ENCODE data around the gene CARD10.
A peak's percentile ranks its signal among the peaks of the same experiment; 100 is the strongest.

CARD10 gene, protein sequence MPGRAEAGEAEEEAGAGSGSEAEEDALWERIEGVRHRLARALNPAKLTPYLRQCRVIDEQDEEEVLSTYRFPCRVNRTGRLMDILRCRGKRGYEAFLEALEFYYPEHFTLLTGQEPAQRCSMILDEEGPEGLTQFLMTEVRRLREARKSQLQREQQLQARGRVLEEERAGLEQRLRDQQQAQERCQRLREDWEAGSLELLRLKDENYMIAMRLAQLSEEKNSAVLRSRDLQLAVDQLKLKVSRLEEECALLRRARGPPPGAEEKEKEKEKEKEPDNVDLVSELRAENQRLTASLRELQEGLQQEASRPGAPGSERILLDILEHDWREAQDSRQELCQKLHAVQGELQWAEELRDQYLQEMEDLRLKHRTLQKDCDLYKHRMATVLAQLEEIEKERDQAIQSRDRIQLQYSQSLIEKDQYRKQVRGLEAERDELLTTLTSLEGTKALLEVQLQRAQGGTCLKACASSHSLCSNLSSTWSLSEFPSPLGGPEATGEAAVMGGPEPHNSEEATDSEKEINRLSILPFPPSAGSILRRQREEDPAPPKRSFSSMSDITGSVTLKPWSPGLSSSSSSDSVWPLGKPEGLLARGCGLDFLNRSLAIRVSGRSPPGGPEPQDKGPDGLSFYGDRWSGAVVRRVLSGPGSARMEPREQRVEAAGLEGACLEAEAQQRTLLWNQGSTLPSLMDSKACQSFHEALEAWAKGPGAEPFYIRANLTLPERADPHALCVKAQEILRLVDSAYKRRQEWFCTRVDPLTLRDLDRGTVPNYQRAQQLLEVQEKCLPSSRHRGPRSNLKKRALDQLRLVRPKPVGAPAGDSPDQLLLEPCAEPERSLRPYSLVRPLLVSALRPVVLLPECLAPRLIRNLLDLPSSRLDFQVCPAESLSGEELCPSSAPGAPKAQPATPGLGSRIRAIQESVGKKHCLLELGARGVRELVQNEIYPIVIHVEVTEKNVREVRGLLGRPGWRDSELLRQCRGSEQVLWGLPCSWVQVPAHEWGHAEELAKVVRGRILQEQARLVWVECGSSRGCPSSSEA

GRCh38 chr22:37519268-37520195, at the start of gene CARD10:
CARD10 (minus strand) TSS chr22:37519415; CDS start chr22:37519200, 215 bp downstream.
- POLR2A ChIA-PET, result interaction anchor here (1.1 to 1.2 kb wide), 2 partner anchors 8 to 89 kb away, joined by 3 to 4 read pairs; partner anchors contain the start of gene GGA1

DNA sequence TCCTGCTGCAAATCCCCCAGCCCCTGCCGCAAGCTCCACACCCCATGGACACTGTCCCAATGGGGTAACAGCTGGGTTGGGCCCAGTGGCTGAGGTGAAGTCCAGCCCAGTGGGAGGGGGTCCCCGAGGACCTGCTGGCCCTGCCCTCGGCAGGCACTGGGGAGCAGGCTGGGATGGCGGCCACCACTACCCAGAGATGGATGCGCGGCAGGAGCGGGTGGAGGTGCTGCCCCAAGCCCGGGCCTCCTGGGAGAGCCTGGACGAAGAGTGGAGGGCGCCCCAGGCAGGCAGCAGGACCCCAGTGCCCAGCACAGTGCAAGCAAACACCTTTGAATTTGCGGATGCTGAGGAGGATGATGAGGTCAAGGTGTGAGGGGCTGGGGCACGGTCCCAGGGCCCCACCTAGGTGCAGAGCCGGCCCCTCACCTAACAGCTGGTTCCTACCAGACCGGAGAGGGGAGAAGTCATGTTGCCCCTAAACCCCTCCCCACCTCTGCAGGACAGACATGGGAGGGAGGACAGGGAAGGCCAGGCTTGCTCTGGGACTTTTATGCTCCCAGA, 49.3 kb upstream of the CARD10 start:
- TF ChIP-seq TARDBP (IDR thresholded peaks at IDR 0.05) (no peak), SUZ12 (IDR thresholded peaks at IDR 0.05) (no peak), LEF1 (IDR thresholded peaks at IDR 0.05; ENCODE audit: borderline replicate concordance) (no peak), L3MBTL2 (conservative IDR thresholded peaks at IDR 0.05) (no peak)
- ChIA-PET CTCF (interaction anchor here (1.3 to 3.1 kb wide), 3 partner anchors 23 to 38 kb away, joined by 3 to 31 read pairs (median 14); no protein-coding TSS in a partner anchor), POLR2A (interaction anchor here (0.5 to 4.1 kb wide), 7 partner anchors 9 to 38 kb away, joined by 3 to 17 read pairs (median 4); partner anchors contain the start of gene LGALS2)
- no peak for DNase-seq (ENCODE audit: extremely low spot score)

More at GRCh38 chr22:37519268-37520195, at the start of gene CARD10:
- CTCF ChIA-PET, result interaction anchor here (0.6 to 1.5 kb wide), 3 partner anchors 43 to 87 kb away, joined by 3 read pairs; no protein-coding TSS in a partner anchor
- no peak for TF ChIP-seq NFRKB (IDR thresholded peaks at IDR 0.05)
- TF ChIP-seq TARDBP (IDR thresholded peaks at IDR 0.05), result no peak
- TF ChIP-seq FOXA1 (IDR thresholded peaks at IDR 0.05), result no peak
- no peak for TF ChIP-seq L3MBTL2 (conservative IDR thresholded peaks at IDR 0.05)
- peak; percentile 25; the same call in 1 of the 2 replicates for TF ChIP-seq FOXM1 (IDR thresholded peaks at IDR 0.05; ENCODE audit: borderline replicate concordance)
- TF ChIP-seq, protein P1, sequence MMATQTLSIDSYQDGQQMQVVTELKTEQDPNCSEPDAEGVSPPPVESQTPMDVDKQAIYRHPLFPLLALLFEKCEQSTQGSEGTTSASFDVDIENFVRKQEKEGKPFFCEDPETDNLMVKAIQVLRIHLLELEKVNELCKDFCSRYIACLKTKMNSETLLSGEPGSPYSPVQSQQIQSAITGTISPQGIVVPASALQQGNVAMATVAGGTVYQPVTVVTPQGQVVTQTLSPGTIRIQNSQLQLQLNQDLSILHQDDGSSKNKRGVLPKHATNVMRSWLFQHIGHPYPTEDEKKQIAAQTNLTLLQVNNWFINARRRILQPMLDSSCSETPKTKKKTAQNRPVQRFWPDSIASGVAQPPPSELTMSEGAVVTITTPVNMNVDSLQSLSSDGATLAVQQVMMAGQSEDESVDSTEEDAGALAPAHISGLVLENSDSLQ (IDR thresholded peaks at IDR 0.05), result no peak
- 0 out of 2 replicates have a peak, but pooled peaks have one; percentile 13 for TF ChIP-seq ARNT (IDR thresholded peaks at IDR 0.05)
- no peak for TF ChIP-seq SP1 (IDR thresholded peaks at IDR 0.05)
- DNase-seq (ENCODE audit: extremely low spot score), result peak; percentile 66

- DNase-seq (ENCODE audit: extremely low spot score), result no peak
- ChIA-PET CTCF (interaction anchor here (0.6 to 3.1 kb wide), 10 partner anchors 9 to 1084 kb away, joined by 3 to 31 read pairs (median 4); no protein-coding TSS in a partner anchor), POLR2A (interaction anchor here (1.6 to 4.1 kb wide), 2 partner anchors 23 to 24 kb away, joined by 8 to 17 read pairs; no protein-coding TSS in a partner anchor)
- TF ChIP-seq ARNT (IDR thresholded peaks at IDR 0.05) (no peak), TARDBP (IDR thresholded peaks at IDR 0.05) (no peak), SP1 (IDR thresholded peaks at IDR 0.05) (no peak), FOXA1 (IDR thresholded peaks at IDR 0.05) (no peak), ELF4 (IDR thresholded peaks at IDR 0.05) (no peak), FOXK2 (IDR thresholded peaks at IDR 0.05) (no peak), HDGF (IDR thresholded peaks at IDR 0.05; ENCODE audit: borderline replicate concordance) (no peak), BHLHE40 (IDR thresholded peaks at IDR 0.05; ENCODE audit: borderline replicate concordance) (no peak), LEF1 (IDR thresholded peaks at IDR 0.05; ENCODE audit: borderline replicate concordance) (no peak)
- TF ChIP-seq, protein P1 (IDR thresholded peaks at IDR 0.05), result no peak
Observed at GRCh38 chr22:37568012-37568411, 48.8 kb upstream of the CARD10 start.

DNA sequence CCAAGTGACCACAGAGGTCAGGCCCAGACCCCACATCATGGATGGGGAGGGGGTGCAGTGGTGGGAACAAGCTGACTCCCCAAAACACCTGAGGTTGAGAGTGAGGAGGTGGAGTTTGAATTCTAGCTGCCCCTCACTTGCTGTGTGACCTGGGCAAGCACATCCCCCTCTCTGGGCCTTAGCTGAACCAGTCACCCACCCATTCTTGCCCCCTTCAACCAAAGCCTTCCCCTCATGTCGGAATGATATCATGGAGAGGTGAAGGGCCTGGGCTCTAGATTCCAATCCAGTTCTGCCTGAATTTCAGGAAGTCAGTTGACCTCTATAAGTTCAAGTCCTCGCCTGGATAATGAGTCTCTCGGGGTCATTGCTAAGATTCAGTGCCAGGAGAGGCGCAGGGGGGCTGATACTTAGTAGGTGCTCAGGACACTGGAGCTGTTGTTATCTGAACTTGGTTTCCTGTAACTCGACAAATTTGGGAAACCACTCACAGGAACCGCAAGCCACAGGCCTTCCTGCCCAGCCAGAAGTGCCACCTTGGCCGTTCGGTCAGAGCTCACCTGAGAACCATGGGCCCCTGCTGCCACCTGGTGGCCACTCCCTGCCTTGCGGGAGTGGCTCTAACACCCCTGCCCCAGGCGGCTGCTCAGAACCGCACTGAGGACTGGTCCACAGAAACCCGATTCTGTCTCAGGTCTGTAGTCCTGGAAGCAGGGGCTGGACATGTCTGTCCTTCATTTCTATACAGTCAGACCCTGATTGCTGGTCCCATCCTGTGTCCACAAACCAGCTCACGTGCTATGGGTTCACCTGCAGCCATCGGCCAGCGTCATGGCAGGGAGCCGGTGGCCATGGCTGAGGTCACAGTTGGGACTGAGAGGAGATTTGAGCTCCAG, 47.9 kb upstream of the CARD10 start:
- CTCF ChIA-PET, result interaction anchor here (0.6 to 3.1 kb wide), 18 partner anchors 10 to 1225 kb away, joined by 3 to 31 read pairs (median 4); no protein-coding TSS in a partner anchor
- DNase-seq (ENCODE audit: extremely low spot score), result peak; percentile 79

More for the DNA sequence above, 47.9 kb upstream of the CARD10 start:
- POLR2A ChIA-PET, result interaction anchor here (0.5 to 4.1 kb wide), 6 partner anchors 10 to 91 kb away, joined by 3 to 17 read pairs (median 4); partner anchors contain the start of gene PDXP
- TF ChIP-seq BHLHE40 (IDR thresholded peaks at IDR 0.05; ENCODE audit: borderline replicate concordance), result no peak
- TF ChIP-seq HDGF (IDR thresholded peaks at IDR 0.05; ENCODE audit: borderline replicate concordance), result 0 out of 2 replicates have a peak, but pooled peaks have one; percentile 57
- TF ChIP-seq ELF4 (IDR thresholded peaks at IDR 0.05), result no peak
- no peak for TF ChIP-seq ARNT (IDR thresholded peaks at IDR 0.05)
- TF ChIP-seq SUZ12 (IDR thresholded peaks at IDR 0.05), result no peak
- no peak for TF ChIP-seq LEF1 (IDR thresholded peaks at IDR 0.05; ENCODE audit: borderline replicate concordance)
- no peak for TF ChIP-seq FOXK2 (IDR thresholded peaks at IDR 0.05)
